Natural killer cell (primary cell): ENCODE data around the gene NOS1AP. TPM values are rescaled to one million over a fixed set of nuclear protein-coding genes. Genes with fewer than 3 reads are reported as not detected.

Source experiments
- ATAC-seq, 3 donors: fragments of 150-1000 bp in 2 of 3; fragments of 200-7000 bp in 1 of 3; cut with Tn5 transposase; 1 replicate in 1 of 3; 2 replicates in 2 of 3; pipeline ENCODE4 v1.10.0; 2021; ENCODE audit warnings: mild to moderate bottlenecking in 2 of 3, moderate library complexity in 2 of 3
- DNase-seq, 2 donors: peaks; one replicate each; pipeline versions ENCODE4 v3.0.0 to v3.0.0-alpha.2; 2013 to 2021; ENCODE audit warnings: mixed read lengths in 1 of 2
- H3K27ac ChIP-seq: one replicate; pipeline ENCODE4 v1.5.1; 2013; ENCODE audit warnings: mild to moderate bottlenecking, low read length
- H3K27me3 ChIP-seq: one replicate; pipeline ENCODE4 v1.6.1; 2013; ENCODE audit warnings: low read length; ENCODE audit not compliant: control insufficient read depth, insufficient read depth
- H3K36me3 ChIP-seq: one replicate; pipeline ENCODE4 v1.6.1; 2013; ENCODE audit warnings: low read length; ENCODE audit not compliant: control insufficient read depth, insufficient read depth
- H3K4me1 ChIP-seq: one replicate; pipeline ENCODE4 v1.6.1; 2013; ENCODE audit warnings: low read length; ENCODE audit not compliant: control insufficient read depth, insufficient read depth
- H3K4me3 ChIP-seq: one replicate; pipeline ENCODE4 v1.5.1; 2013; ENCODE audit warnings: low read length
- H3K9me3 ChIP-seq: one replicate; pipeline ENCODE4 v1.6.1; 2013; ENCODE audit warnings: low read length; ENCODE audit not compliant: control insufficient read depth, insufficient read depth
- H3K27ac Mint-ChIP-seq, 2 donors: one replicate each; pipeline ENCODE4 v1.8.0; 2022; ENCODE audit warnings: mild to moderate bottlenecking in 2 of 2, mixed read lengths in 2 of 2, moderate library complexity in 1 of 2
- H3K27me3 Mint-ChIP-seq, 2 donors: one replicate each; pipeline ENCODE4 v1.8.0; 2022; ENCODE audit warnings: low read depth in 2 of 2, mixed read lengths in 2 of 2
- H3K36me3 Mint-ChIP-seq: one replicate; pipeline ENCODE4 v1.8.0; 2022; ENCODE audit warnings: mixed read lengths
- H3K4me1 Mint-ChIP-seq, 2 donors: one replicate each; pipeline ENCODE4 v1.8.0; 2022; ENCODE audit warnings: mixed read lengths in 2 of 2
- H3K4me3 Mint-ChIP-seq: one replicate; pipeline ENCODE4 v1.8.0; 2022; ENCODE audit warnings: mild to moderate bottlenecking, moderate library complexity, mixed read lengths
- H3K9me3 Mint-ChIP-seq, 2 donors: one replicate each; pipeline ENCODE4 v1.8.0; 2022; ENCODE audit warnings: mixed read lengths in 2 of 2
- WGBS: methylation state at CpG from one replicate; pipeline ENCODE4 v1.1.7; 2013; ENCODE audit warnings: missing lambda C conversion rate; ENCODE audit not compliant: insufficient coverage; 5-methylcytosine and 5-hydroxymethylcytosine counted together
- intact Hi-C: fragments of 100-400 bp; cut with micrococcal nuclease; formaldehyde crosslinking; loops from one replicate; pipeline ENCODE4 v1.14.2; 2022
- total RNA-seq, 4 donors: library from RNA; stranded (reverse); fragments of 120-200 nt in 1 of 4; gene quantifications; one replicate each; pipeline versions ENCODE4 v1.2.3 to v1.2.4, GENCODE V29; 2013 to 2022
- TF ChIP-seq, protein P1 (sequence below): fragments of 200-600 bp; IDR thresholded peaks from one replicate; pipeline ENCODE4 v1.8.0; 2022; ENCODE audit warnings: antibody characterized with exemption

The NOS1AP gene
- total RNA-seq, 3 donors from 2014 or later (not counting 1 experiment from before 2014, with no cell fraction given): 0.09 to 0.20 TPM; not detected in 1

DNA sequence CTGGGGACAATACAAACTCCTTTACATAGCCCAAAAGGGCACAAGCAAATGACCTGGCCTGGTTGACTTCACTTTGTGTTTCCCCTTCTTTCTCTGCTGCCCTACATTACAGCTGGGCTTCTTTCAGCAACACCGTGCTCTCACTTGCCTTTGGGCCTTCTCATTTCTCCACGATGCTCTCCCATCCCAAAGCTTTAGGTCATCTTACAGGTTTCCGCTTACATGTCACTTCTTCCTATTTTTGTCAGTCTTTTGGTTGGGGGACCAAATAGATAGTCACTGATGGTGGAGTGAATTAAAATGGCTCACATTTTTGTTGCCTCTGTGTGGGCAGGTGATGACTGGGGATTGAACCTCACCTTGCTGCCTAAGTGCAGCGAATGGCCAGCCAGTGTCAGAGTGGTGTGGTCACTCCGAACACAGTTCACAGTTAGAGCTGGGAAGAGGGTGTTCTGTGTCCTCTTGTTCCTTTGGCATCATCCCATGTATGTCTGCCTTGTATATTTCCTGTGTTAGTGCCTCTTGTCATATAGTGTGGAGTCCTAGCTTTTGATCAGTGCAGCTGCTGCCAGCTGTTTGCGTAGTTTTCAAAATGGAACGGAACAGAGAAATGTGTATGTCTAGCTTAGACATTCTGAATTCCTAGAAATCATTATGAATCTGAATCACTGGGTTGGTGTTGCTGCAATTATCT is 134.8 kb downstream of the NOS1AP start:
- no peaks in the 10 kb centered on the region for H3K36me3 Mint-ChIP-seq
- DNase-seq: no peak
- no peaks in the 10 kb centered on the region for H3K4me1 ChIP-seq
- intact Hi-C loops: no loop called here
- no peaks in the 10 kb centered on the region for H3K9me3 Mint-ChIP-seq
- TF ChIP-seq, protein P1, sequence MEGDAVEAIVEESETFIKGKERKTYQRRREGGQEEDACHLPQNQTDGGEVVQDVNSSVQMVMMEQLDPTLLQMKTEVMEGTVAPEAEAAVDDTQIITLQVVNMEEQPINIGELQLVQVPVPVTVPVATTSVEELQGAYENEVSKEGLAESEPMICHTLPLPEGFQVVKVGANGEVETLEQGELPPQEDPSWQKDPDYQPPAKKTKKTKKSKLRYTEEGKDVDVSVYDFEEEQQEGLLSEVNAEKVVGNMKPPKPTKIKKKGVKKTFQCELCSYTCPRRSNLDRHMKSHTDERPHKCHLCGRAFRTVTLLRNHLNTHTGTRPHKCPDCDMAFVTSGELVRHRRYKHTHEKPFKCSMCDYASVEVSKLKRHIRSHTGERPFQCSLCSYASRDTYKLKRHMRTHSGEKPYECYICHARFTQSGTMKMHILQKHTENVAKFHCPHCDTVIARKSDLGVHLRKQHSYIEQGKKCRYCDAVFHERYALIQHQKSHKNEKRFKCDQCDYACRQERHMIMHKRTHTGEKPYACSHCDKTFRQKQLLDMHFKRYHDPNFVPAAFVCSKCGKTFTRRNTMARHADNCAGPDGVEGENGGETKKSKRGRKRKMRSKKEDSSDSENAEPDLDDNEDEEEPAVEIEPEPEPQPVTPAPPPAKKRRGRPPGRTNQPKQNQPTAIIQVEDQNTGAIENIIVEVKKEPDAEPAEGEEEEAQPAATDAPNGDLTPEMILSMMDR: no peak
- no peaks in the 10 kb centered on the region for H3K9me3 ChIP-seq
- ATAC-seq: no peak
- peaks cover 3% of the 10 kb centered on the region for H3K27me3 ChIP-seq
- H3K27ac Mint-ChIP-seq: no peak overlapping the region
- no peak overlapping the region for H3K4me3 Mint-ChIP-seq
- no peak overlapping the region for H3K4me3 ChIP-seq
- no peaks in the 10 kb centered on the region for H3K4me1 Mint-ChIP-seq
- H3K27ac ChIP-seq: no peak overlapping the region
- 68% methylated on average over 7 of the region's 7 CpGs for WGBS
- H3K27me3 Mint-ChIP-seq: peaks cover 39 to 73% of the 10 kb centered on the region in 2 donors
- H3K36me3 ChIP-seq: no peaks in the 10 kb centered on the region

DNA sequence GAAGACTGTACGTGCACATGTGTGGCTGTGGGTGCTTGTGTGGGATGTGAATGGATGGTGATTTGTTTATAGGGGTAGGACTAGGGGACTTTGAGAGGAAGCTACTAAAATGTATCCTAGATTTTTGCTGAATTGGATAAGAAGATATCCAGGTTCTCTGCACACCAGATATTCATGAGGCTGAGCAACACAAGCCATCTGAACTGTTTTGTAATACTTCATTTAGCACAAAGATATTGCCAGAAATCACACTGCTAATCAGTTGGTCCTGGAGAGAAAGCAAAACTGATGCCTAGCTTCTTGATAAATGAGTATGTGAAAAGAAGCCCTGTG is 135.3 kb downstream of the NOS1AP start:
- Mint-ChIP-seq H3K27me3 (peaks cover 40 to 68% of the 10 kb centered on the region in 2 donors), H3K4me3 (no peak overlapping the region), H3K36me3 (no peaks in the 10 kb centered on the region), H3K4me1 (no peaks in the 10 kb centered on the region), H3K9me3 (no peaks in the 10 kb centered on the region), H3K27ac (no peak overlapping the region)
- intact Hi-C loops: no loop called here
- Histone ChIP-seq H3K27ac (no peak overlapping the region), H3K9me3 (no peaks in the 10 kb centered on the region), H3K4me3 (no peak overlapping the region), H3K4me1 (no peaks in the 10 kb centered on the region), H3K27me3 (peaks cover 3% of the 10 kb centered on the region), H3K36me3 (no peaks in the 10 kb centered on the region)
- DNase-seq (no peak), ATAC-seq (no peak)
- TF ChIP-seq, protein P1: no peak
- WGBS: 81% methylated on average over 1 of the region's 1 CpG

DNA sequence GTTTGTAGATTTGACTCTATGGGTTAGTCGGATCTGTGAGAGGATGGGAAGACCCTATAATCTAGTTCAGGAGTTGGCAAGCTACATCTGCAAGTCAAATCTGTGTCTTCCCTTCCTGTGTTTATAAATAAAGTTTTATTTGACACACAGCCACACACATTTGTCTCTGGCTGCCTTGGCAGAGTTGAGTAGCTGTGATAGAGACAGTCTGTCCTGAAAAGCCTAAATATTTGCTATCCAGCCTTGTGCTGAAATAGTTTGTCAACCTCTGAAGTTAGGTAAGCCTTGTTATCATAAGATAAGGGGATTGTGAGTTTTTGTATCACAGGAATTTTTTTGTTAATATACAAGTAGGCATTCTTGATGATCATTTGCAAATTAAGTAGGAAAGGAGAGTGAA is 136.8 kb downstream of the NOS1AP start:
- H3K36me3 Mint-ChIP-seq: no peaks in the 10 kb centered on the region
- H3K9me3 Mint-ChIP-seq: no peaks in the 10 kb centered on the region
- no peak overlapping the region for H3K4me3 ChIP-seq
- H3K36me3 ChIP-seq: no peaks in the 10 kb centered on the region
- no peak overlapping the region for H3K27ac ChIP-seq
- no peak overlapping the region for H3K27ac Mint-ChIP-seq
- intact Hi-C loops: no loop called here
- ATAC-seq: no peak
- TF ChIP-seq, protein P1: no peak
- no peak for DNase-seq
- no peaks in the 10 kb centered on the region for H3K4me1 ChIP-seq
- peaks cover 40 to 62% of the 10 kb centered on the region in 2 donors for H3K27me3 Mint-ChIP-seq
- WGBS: 67% methylated on average over 1 of the region's 1 CpG
- no peaks in the 10 kb centered on the region for H3K9me3 ChIP-seq
- H3K4me1 Mint-ChIP-seq: no peaks in the 10 kb centered on the region
- H3K27me3 ChIP-seq: peaks cover 3% of the 10 kb centered on the region
- no peak overlapping the region for H3K4me3 Mint-ChIP-seq
